Measurements from ENCODE around the gene TBC1D22B. TPM values are rescaled to one million over a fixed set of nuclear protein-coding genes. Genes with fewer than 3 reads are reported as not detected.

The TBC1D22B gene
- total RNA-seq, 4 donors from 2014 or later: 7.3 to 10.2 (median 8.6) TPM

- no peak for DNase-seq (ENCODE audit: extremely low spot score)
- intact Hi-C loops (cut with DNase I): no loop called here
- Histone ChIP-seq H3K27me3 (no peaks in the 10 kb centered on the region), H3K36me3 (no peaks in the 10 kb centered on the region), H3K4me1 (peaks cover 11 to 26% (median 21%) of the 10 kb centered on the region in 4 donors), H3K9me3 (no peaks in the 10 kb centered on the region), H3K4me3 (peak overlapping the region; percentile 87 to 94 (median 91)), H3K27ac (replicated peaks in 1 of 4) (peak overlapping the region in 3 of 4 donors; percentile 82 to 89 (median 86))
- TF ChIP-seq, protein P1, sequence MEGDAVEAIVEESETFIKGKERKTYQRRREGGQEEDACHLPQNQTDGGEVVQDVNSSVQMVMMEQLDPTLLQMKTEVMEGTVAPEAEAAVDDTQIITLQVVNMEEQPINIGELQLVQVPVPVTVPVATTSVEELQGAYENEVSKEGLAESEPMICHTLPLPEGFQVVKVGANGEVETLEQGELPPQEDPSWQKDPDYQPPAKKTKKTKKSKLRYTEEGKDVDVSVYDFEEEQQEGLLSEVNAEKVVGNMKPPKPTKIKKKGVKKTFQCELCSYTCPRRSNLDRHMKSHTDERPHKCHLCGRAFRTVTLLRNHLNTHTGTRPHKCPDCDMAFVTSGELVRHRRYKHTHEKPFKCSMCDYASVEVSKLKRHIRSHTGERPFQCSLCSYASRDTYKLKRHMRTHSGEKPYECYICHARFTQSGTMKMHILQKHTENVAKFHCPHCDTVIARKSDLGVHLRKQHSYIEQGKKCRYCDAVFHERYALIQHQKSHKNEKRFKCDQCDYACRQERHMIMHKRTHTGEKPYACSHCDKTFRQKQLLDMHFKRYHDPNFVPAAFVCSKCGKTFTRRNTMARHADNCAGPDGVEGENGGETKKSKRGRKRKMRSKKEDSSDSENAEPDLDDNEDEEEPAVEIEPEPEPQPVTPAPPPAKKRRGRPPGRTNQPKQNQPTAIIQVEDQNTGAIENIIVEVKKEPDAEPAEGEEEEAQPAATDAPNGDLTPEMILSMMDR (IDR thresholded peaks at IDR 0.05): no peak
- TF ChIP-seq POLR2AphosphoS5 (IDR thresholded peaks at IDR 0.05) (no peak), POLR2A (IDR thresholded peaks at IDR 0.05; ENCODE audit: low read depth) (no peak), EP300 (IDR thresholded peaks at IDR 0.05) (no peak)
- 53% methylated on average over 12 of the region's 12 CpGs for WGBS
These were observed 766 bp upstream of the TBC1D22B start for GRCh38 chr6:37256692-37257319.

DNA sequence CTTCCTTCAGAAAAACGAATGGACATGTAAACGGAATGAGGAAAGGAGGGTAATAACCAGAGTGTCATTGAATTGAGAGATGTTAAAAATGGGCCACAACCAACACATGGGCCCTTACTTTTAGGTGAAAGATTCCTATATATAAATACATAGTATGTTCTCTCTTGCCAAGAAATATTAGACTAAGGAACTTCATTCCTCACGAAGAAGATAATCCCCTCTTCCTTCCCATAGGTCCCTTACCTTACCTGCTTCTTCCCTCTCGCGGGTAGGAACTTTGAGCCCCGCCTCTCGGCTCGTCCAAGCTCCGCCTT lies 295 bp upstream of the TBC1D22B start:
- Histone ChIP-seq H3K4me1 (peaks cover 11 to 26% (median 23%) of the 10 kb centered on the region in 4 donors), H3K4me3 (peak overlapping the region; percentile 87 to 94 (median 91)), H3K9me3 (no peaks in the 10 kb centered on the region), H3K27ac (replicated peaks in 1 of 4) (peak overlapping the region in 3 of 4 donors; percentile 82 to 89 (median 86)), H3K27me3 (no peaks in the 10 kb centered on the region), H3K36me3 (no peaks in the 10 kb centered on the region)
- TF ChIP-seq, protein P1 (IDR thresholded peaks at IDR 0.05): no peak
- no peak for TF ChIP-seq POLR2AphosphoS5 (IDR thresholded peaks at IDR 0.05)
- TF ChIP-seq EP300 (IDR thresholded peaks at IDR 0.05): no peak
- TF ChIP-seq POLR2A (IDR thresholded peaks at IDR 0.05; ENCODE audit: low read depth): no peak
- no peak for DNase-seq (ENCODE audit: extremely low spot score)
- WGBS: 0% methylated on average over 9 of the region's 9 CpGs
- intact Hi-C loops (cut with DNase I): no loop called here

DNA sequence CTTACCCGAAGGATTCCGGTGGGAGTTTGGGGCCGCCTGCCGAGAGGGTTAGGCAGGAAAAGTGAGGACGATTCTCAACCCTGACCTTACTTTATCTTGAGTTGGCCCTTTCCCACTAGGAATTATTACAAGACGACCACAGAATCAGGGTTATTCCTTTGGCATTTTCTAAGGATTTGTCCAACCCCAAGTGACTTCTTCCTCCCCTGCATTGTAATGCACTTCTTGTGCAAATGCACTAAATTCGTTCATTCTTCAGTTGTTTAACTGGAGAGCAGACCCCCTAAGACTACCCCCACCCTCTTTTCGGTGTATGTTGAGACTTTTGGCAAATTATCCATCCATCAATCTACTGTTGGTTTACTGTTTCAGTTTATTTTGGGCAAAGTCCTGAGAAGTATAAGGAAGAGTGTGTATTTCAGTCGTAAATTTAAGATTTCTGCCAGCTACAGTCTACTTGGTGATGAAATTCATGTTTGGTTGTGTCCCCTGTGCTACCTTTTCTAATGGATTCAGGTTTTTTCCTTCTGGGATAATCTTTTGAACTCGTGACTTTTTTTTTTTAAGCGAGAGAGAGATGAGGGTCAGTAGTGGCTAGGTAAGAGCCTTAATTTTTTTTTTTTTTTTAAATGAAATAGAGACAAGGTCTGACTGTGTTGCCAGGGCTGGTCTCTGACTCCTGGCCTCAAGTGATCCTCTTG lies 983 bp downstream of the TBC1D22B start:
- 18% methylated on average over 11 of the region's 11 CpGs for WGBS
- Histone ChIP-seq H3K27me3 (no peaks in the 10 kb centered on the region), H3K36me3 (no peaks in the 10 kb centered on the region), H3K9me3 (no peaks in the 10 kb centered on the region), H3K4me3 (peak overlapping the region; percentile 87 to 94 (median 91)), H3K4me1 (peaks cover 11 to 26% (median 23%) of the 10 kb centered on the region in 4 donors), H3K27ac (replicated peaks in 1 of 4) (peak overlapping the region; percentile 82 to 89 (median 84))
- TF ChIP-seq EP300 (IDR thresholded peaks at IDR 0.05): no peak
- TF ChIP-seq POLR2AphosphoS5 (IDR thresholded peaks at IDR 0.05): no peak
- TF ChIP-seq, protein P1 (IDR thresholded peaks at IDR 0.05): no peak
- TF ChIP-seq POLR2A (IDR thresholded peaks at IDR 0.05; ENCODE audit: low read depth): no peak
- intact Hi-C loops (cut with DNase I): no loop called here
- DNase-seq (ENCODE audit: extremely low spot score): no peak

GRCh38 chr6:37259191-37259590 lies 1.6 kb downstream of the TBC1D22B start:
- no peaks in the 10 kb centered on the region for H3K27me3 ChIP-seq
- 65% methylated on average over 2 of the region's 2 CpGs for WGBS
- H3K4me3 ChIP-seq: peak overlapping the region in 1 of 4 donors; percentile 94
- no peaks in the 10 kb centered on the region for H3K9me3 ChIP-seq
- H3K36me3 ChIP-seq: no peaks in the 10 kb centered on the region
- intact Hi-C loops (cut with DNase I): no loop called here
- H3K27ac ChIP-seq (replicated peaks in 1 of 4): no peak overlapping the region
- peaks cover 11 to 27% (median 24%) of the 10 kb centered on the region in 4 donors for H3K4me1 ChIP-seq
- no peak for DNase-seq (ENCODE audit: extremely low spot score)
- TF ChIP-seq POLR2A (IDR thresholded peaks at IDR 0.05; ENCODE audit: low read depth) (no peak), POLR2AphosphoS5 (IDR thresholded peaks at IDR 0.05) (no peak), EP300 (IDR thresholded peaks at IDR 0.05) (no peak)
- TF ChIP-seq, protein P1 (IDR thresholded peaks at IDR 0.05): no peak
